Ishikawa (cell line): ENCODE measurements around the gene CMSS1.

Experiments used
- CEBPB ChIP-seq: IDR thresholded peaks from 2 replicates; pipeline ENCODE4 v1.6.1; 2012
- CREB1 ChIP-seq: IDR thresholded peaks from 2 replicates; pipeline ENCODE4 v1.6.1; 2012; ENCODE audit warnings: low read depth
- EGR1 ChIP-seq: IDR thresholded peaks from 2 replicates; pipeline ENCODE4 v1.6.1; 2012
- EP300 ChIP-seq: IDR thresholded peaks from 2 replicates; pipeline ENCODE4 v1.6.1; 2012; ENCODE audit warnings: borderline replicate concordance
- MAX ChIP-seq: IDR thresholded peaks from 2 replicates; pipeline ENCODE4 v1.6.1; 2012
- REST ChIP-seq: IDR thresholded peaks from 2 replicates; pipeline ENCODE4 v1.6.1; 2012; ENCODE audit warnings: low read depth, mild to moderate bottlenecking
- TAF1 ChIP-seq: IDR thresholded peaks from 2 replicates; pipeline ENCODE4 v1.6.1; 2012; ENCODE audit warnings: low read depth, mild to moderate bottlenecking
- YY1 ChIP-seq: IDR thresholded peaks from 2 replicates; pipeline ENCODE4 v1.6.1; 2012; ENCODE audit warnings: low read depth
- ZBTB7A ChIP-seq: IDR thresholded peaks from 2 replicates; pipeline ENCODE4 v1.6.1; 2012; ENCODE audit warnings: low read depth

- TF ChIP-seq EP300, result no peak
- no peak for TF ChIP-seq EGR1
- TF ChIP-seq REST, result no peak
- no peak for TF ChIP-seq CEBPB
- TF ChIP-seq CREB1, result no peak
- no peak for TF ChIP-seq TAF1
- TF ChIP-seq MAX, result no peak
- TF ChIP-seq YY1, result no peak
- no peak for TF ChIP-seq ZBTB7A
Observed at GRCh38 chr3:100221159-100221558, 403.5 kb downstream of the CMSS1 start.
